ENCODE data around the gene ANK2. TPM values are rescaled to one million over a fixed set of nuclear protein-coding genes. Genes with fewer than 3 reads are reported as not detected.

Gene ANK2
- total RNA-seq, 2 experiments from 2014 or later, result 0.36 TPM; not detected in 1

GRCh38 chr4:113073451-113074005 lies 24.1 kb downstream of the ANK2 start:
- no peak for ATAC-seq (ENCODE audit: poor library complexity)
- Mint-ChIP-seq H3K9me3 (peaks cover 3% of the 10 kb centered on the region), H3K36me3 (ENCODE audit: low read depth) (no peaks in the 10 kb centered on the region), H3K4me1 (ENCODE audit: low read depth) (no peaks in the 10 kb centered on the region), H3K4me3 (no peak overlapping the region), H3K27ac (no peak overlapping the region), H3K27me3 (no peaks in the 10 kb centered on the region)
- Histone ChIP-seq H3K27me3 (ENCODE audit: control insufficient read depth in 1 of 2, insufficient read depth in 2 of 2, low read length in 2 of 2) (no peaks in the 10 kb centered on the region), H3K4me3 (ENCODE audit: low read length) (no peak overlapping the region), H3K27ac (ENCODE audit: low read depth in 1 of 2, low read length in 2 of 2) (no peak overlapping the region), H3K36me3 (ENCODE audit: insufficient read depth, low read length) (no peaks in the 10 kb centered on the region), H3K9me3 (ENCODE audit: control insufficient read depth in 1 of 2, insufficient read depth in 1 of 2, low read length in 2 of 2) (no peaks in the 10 kb centered on the region), H3K4me1 (ENCODE audit: insufficient read depth, low read length) (no peaks in the 10 kb centered on the region)
- no peak for DNase-seq
- POLR2A ChIA-PET, result no interaction called here
- no peak for TF ChIP-seq CTCF (IDR thresholded peaks at IDR 0.05)
- intact Hi-C loops (cut with DNase I, micrococcal nuclease), result no loop called here
- CTCF ChIA-PET, result no interaction called here

- Mint-ChIP-seq H3K9me3 (no peaks in the 10 kb centered on the region), H3K4me1 (ENCODE audit: low read depth) (no peaks in the 10 kb centered on the region), H3K27me3 (no peaks in the 10 kb centered on the region), H3K4me3 (no peak overlapping the region), H3K36me3 (ENCODE audit: low read depth) (no peaks in the 10 kb centered on the region), H3K27ac (no peak overlapping the region)
- ChIA-PET POLR2A (no interaction called here), CTCF (no interaction called here)
- H3K36me3 ChIP-seq (ENCODE audit: insufficient read depth, low read length), result no peaks in the 10 kb centered on the region
- H3K27me3 ChIP-seq (ENCODE audit: control insufficient read depth in 1 of 2, insufficient read depth in 2 of 2, low read length in 2 of 2), result no peaks in the 10 kb centered on the region
- H3K27ac ChIP-seq (ENCODE audit: low read depth in 1 of 2, low read length in 2 of 2), result no peak overlapping the region
- no peaks in the 10 kb centered on the region for H3K9me3 ChIP-seq (ENCODE audit: control insufficient read depth in 1 of 2, insufficient read depth in 1 of 2, low read length in 2 of 2)
- no peak overlapping the region for H3K4me3 ChIP-seq (ENCODE audit: low read length)
- no peak for DNase-seq
- no peak for TF ChIP-seq CTCF (IDR thresholded peaks at IDR 0.05)
- H3K4me1 ChIP-seq (ENCODE audit: insufficient read depth, low read length), result no peaks in the 10 kb centered on the region
- intact Hi-C loops (cut with DNase I, micrococcal nuclease), result no loop called here
- ATAC-seq (ENCODE audit: poor library complexity), result no peak
These were observed 28.1 kb downstream of the ANK2 start for GRCh38 chr4:113077575-113077974.

GRCh38 chr4:113078066-113078465 lies 28.6 kb downstream of the ANK2 start:
- Histone ChIP-seq H3K4me1 (ENCODE audit: insufficient read depth, low read length) (no peaks in the 10 kb centered on the region), H3K4me3 (ENCODE audit: low read length) (no peak overlapping the region), H3K9me3 (ENCODE audit: control insufficient read depth in 1 of 2, insufficient read depth in 1 of 2, low read length in 2 of 2) (no peaks in the 10 kb centered on the region), H3K36me3 (ENCODE audit: insufficient read depth, low read length) (no peaks in the 10 kb centered on the region), H3K27ac (ENCODE audit: low read depth in 1 of 2, low read length in 2 of 2) (no peak overlapping the region), H3K27me3 (ENCODE audit: control insufficient read depth in 1 of 2, insufficient read depth in 2 of 2, low read length in 2 of 2) (no peaks in the 10 kb centered on the region)
- Mint-ChIP-seq H3K36me3 (ENCODE audit: low read depth) (no peaks in the 10 kb centered on the region), H3K4me1 (ENCODE audit: low read depth) (no peaks in the 10 kb centered on the region), H3K27ac (no peak overlapping the region), H3K9me3 (no peaks in the 10 kb centered on the region), H3K27me3 (no peaks in the 10 kb centered on the region), H3K4me3 (no peak overlapping the region)
- ATAC-seq (ENCODE audit: poor library complexity) (no peak), DNase-seq (no peak)
- no peak for TF ChIP-seq CTCF (IDR thresholded peaks at IDR 0.05)
- ChIA-PET CTCF (no interaction called here), POLR2A (no interaction called here)
- intact Hi-C loops (cut with DNase I, micrococcal nuclease), result no loop called here

Measured in CD4-positive, alpha-beta T cell (primary cell).